ENCODE data around the gene ZNF256. TPM values are rescaled to one million over a fixed set of nuclear protein-coding genes. Genes with fewer than 3 reads are reported as not detected.

ZNF256 gene
- total and polyA plus RNA-seq, 10 of the 15 experiments (the other 5 are each of a cell fraction or from before 2014, with no cell fraction given) = 1.0 to 7.5 (median 4.3) TPM

DNA sequence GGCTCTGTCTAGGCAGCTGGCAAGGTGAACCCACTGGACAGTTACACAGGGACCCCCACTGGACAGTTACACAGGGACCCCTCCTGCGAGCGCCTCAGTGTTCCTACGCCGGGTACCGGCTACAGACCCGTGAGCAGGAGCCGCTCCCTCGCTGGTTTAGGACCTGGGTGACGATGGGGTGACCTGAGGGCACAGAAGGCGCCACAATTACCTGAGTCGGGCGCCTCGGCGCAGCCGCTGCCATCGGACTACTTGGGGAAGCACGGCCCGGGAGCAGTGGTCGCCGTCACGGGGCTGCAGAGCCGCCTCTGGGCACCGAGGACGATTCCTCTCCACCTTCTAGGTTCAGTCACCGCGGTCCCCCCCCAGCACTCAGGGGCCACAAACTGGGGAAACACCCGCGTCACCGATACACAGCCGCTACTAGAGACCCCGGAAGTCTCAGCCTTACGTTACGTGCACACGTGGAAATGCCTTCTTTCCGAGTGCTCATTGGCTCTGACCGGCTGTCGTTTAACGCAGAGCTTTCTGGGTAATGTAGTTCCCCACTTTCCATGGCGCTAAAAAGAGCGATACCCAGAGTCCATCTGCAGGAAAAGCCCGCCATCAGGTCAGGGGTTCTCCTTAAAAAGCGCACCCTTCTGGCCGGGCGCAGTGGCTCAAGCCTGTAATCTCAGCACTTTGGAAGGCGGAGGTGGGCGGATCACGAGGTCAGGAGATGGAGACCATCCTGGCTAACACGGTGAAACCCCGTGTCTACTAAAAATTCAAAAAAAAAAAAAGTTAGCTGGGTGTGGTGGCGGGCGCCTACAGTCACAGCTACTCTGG, 31.1 kb downstream of the ZNF256 start, which contains the start of gene ZNF417 (continued):
- TF ChIP-seq, protein P1, sequence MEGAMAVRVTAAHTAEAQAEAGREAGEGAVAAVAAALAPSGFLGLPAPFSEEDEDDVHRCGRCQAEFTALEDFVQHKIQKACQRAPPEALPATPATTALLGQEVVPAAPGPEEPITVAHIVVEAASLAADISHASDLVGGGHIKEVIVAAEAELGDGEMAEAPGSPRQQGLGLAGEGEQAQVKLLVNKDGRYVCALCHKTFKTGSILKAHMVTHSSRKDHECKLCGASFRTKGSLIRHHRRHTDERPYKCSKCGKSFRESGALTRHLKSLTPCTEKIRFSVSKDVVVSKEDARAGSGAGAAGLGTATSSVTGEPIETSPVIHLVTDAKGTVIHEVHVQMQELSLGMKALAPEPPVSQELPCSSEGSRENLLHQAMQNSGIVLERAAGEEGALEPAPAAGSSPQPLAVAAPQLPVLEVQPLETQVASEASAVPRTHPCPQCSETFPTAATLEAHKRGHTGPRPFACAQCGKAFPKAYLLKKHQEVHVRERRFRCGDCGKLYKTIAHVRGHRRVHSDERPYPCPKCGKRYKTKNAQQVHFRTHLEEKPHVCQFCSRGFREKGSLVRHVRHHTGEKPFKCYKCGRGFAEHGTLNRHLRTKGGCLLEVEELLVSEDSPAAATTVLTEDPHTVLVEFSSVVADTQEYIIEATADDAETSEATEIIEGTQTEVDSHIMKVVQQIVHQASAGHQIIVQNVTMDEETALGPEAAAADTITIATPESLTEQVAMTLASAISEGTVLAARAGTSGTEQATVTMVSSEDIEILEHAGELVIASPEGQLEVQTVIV (IDR thresholded peaks at IDR 0.05; ENCODE audit: borderline replicate concordance, partially characterized antibody) = peak; percentile 73
- TF ChIP-seq CREB1 (IDR thresholded peaks at IDR 0.05; ENCODE audit: low read depth) (peak; percentile 92), YY1 (IDR thresholded peaks at IDR 0.05; ENCODE audit: low read depth, low read length) (peak; percentile 90), MEF2B (IDR thresholded peaks at IDR 0.05; ENCODE audit: partially characterized antibody, poor library complexity, severe bottlenecking) (peak; percentile 34), IKZF1 (conservative IDR thresholded peaks at IDR 0.05) (peak; percentile 91), NR2C1 (IDR thresholded peaks at IDR 0.05) (peak; percentile 82), BHLHE40 (IDR thresholded peaks at IDR 0.05; ENCODE audit: borderline replicate concordance in 1 of 2, low read depth in 2 of 2, low read length in 1 of 2) (peak; percentile 43 to 77), STAT1 (conservative IDR thresholded peaks at IDR 0.05) (0 out of 2 replicates have a peak, but pooled peaks have one; percentile 47), SP1 (IDR thresholded peaks at IDR 0.05; ENCODE audit: low read depth, low read length) (peak; percentile 78), RELA (IDR thresholded peaks at IDR 0.05; ENCODE audit: borderline replicate concordance, partially characterized antibody) (peak; percentile 58), HCFC1 (IDR thresholded peaks at IDR 0.05; ENCODE audit: low read length) (peak; percentile 92), NBN (IDR thresholded peaks at IDR 0.05) (0 out of 2 replicates have a peak, but pooled peaks have one; percentile 30), ZNF384 (IDR thresholded peaks at IDR 0.05; ENCODE audit: borderline replicate concordance, low read depth, low read length) (0 out of 2 replicates have a peak, but pooled peaks have one; percentile 5), EGR1 (IDR thresholded peaks at IDR 0.05; ENCODE audit: borderline replicate concordance in 1 of 2, low read depth in 2 of 2, low read length in 2 of 2) (peak; percentile 39 to 85; a peak in 2 of 3 replicates), MXI1 (IDR thresholded peaks at IDR 0.05; ENCODE audit: low read depth, low read length) (0 out of 2 replicates have a peak, but pooled peaks have one; percentile 10)
- TF ChIP-seq, protein P2, sequence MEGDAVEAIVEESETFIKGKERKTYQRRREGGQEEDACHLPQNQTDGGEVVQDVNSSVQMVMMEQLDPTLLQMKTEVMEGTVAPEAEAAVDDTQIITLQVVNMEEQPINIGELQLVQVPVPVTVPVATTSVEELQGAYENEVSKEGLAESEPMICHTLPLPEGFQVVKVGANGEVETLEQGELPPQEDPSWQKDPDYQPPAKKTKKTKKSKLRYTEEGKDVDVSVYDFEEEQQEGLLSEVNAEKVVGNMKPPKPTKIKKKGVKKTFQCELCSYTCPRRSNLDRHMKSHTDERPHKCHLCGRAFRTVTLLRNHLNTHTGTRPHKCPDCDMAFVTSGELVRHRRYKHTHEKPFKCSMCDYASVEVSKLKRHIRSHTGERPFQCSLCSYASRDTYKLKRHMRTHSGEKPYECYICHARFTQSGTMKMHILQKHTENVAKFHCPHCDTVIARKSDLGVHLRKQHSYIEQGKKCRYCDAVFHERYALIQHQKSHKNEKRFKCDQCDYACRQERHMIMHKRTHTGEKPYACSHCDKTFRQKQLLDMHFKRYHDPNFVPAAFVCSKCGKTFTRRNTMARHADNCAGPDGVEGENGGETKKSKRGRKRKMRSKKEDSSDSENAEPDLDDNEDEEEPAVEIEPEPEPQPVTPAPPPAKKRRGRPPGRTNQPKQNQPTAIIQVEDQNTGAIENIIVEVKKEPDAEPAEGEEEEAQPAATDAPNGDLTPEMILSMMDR (IDR thresholded peaks at IDR 0.05 in 2 of 3, conservative IDR thresholded peaks at IDR 0.05 in 1 of 3; ENCODE audit: control insufficient read depth in 2 of 3, extremely low read depth in 1 of 3, insufficient read depth in 1 of 3, low read depth in 3 of 3, low read length in 3 of 3) = peak; percentile 28 to 30 (median 30); a peak in 4 of 6 replicates
- TF ChIP-seq, protein P3, sequence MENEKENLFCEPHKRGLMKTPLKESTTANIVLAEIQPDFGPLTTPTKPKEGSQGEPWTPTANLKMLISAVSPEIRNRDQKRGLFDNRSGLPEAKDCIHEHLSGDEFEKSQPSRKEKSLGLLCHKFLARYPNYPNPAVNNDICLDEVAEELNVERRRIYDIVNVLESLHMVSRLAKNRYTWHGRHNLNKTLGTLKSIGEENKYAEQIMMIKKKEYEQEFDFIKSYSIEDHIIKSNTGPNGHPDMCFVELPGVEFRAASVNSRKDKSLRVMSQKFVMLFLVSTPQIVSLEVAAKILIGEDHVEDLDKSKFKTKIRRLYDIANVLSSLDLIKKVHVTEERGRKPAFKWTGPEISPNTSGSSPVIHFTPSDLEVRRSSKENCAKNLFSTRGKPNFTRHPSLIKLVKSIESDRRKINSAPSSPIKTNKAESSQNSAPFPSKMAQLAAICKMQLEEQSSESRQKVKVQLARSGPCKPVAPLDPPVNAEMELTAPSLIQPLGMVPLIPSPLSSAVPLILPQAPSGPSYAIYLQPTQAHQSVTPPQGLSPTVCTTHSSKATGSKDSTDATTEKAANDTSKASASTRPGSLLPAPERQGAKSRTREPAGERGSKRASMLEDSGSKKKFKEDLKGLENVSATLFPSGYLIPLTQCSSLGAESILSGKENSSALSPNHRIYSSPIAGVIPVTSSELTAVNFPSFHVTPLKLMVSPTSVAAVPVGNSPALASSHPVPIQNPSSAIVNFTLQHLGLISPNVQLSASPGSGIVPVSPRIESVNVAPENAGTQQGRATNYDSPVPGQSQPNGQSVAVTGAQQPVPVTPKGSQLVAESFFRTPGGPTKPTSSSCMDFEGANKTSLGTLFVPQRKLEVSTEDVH (IDR thresholded peaks at IDR 0.05; ENCODE audit: low read depth, partially characterized antibody) = peak; percentile 74
- TF ChIP-seq, protein P4, sequence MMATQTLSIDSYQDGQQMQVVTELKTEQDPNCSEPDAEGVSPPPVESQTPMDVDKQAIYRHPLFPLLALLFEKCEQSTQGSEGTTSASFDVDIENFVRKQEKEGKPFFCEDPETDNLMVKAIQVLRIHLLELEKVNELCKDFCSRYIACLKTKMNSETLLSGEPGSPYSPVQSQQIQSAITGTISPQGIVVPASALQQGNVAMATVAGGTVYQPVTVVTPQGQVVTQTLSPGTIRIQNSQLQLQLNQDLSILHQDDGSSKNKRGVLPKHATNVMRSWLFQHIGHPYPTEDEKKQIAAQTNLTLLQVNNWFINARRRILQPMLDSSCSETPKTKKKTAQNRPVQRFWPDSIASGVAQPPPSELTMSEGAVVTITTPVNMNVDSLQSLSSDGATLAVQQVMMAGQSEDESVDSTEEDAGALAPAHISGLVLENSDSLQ (IDR thresholded peaks at IDR 0.05) = peak; percentile 98
